ENCODE measurements around the gene FYN.

GRCh38 chr6:111753573-111753972 is 119.7 kb downstream of the FYN start:
- TF ChIP-seq ZBTB17 (tag by site-specific recombination; IDR thresholded peaks at IDR 0.05) (no peak), ZNF707 (tag by site-specific recombination; IDR thresholded peaks at IDR 0.05) (no peak), ZNF302 (tag by site-specific recombination; IDR thresholded peaks at IDR 0.05; ENCODE audit: low read depth) (no peak), ZNF292 (tag by site-specific recombination; IDR thresholded peaks at IDR 0.05; ENCODE audit: borderline replicate concordance, low read depth) (no peak), ZNF24 (tag by site-specific recombination; IDR thresholded peaks at IDR 0.05) (no peak)
- TF ChIP-seq, protein P1, sequence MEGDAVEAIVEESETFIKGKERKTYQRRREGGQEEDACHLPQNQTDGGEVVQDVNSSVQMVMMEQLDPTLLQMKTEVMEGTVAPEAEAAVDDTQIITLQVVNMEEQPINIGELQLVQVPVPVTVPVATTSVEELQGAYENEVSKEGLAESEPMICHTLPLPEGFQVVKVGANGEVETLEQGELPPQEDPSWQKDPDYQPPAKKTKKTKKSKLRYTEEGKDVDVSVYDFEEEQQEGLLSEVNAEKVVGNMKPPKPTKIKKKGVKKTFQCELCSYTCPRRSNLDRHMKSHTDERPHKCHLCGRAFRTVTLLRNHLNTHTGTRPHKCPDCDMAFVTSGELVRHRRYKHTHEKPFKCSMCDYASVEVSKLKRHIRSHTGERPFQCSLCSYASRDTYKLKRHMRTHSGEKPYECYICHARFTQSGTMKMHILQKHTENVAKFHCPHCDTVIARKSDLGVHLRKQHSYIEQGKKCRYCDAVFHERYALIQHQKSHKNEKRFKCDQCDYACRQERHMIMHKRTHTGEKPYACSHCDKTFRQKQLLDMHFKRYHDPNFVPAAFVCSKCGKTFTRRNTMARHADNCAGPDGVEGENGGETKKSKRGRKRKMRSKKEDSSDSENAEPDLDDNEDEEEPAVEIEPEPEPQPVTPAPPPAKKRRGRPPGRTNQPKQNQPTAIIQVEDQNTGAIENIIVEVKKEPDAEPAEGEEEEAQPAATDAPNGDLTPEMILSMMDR (tag by site-specific recombination; IDR thresholded peaks at IDR 0.05): no peak
- TF ChIP-seq, protein P2, sequence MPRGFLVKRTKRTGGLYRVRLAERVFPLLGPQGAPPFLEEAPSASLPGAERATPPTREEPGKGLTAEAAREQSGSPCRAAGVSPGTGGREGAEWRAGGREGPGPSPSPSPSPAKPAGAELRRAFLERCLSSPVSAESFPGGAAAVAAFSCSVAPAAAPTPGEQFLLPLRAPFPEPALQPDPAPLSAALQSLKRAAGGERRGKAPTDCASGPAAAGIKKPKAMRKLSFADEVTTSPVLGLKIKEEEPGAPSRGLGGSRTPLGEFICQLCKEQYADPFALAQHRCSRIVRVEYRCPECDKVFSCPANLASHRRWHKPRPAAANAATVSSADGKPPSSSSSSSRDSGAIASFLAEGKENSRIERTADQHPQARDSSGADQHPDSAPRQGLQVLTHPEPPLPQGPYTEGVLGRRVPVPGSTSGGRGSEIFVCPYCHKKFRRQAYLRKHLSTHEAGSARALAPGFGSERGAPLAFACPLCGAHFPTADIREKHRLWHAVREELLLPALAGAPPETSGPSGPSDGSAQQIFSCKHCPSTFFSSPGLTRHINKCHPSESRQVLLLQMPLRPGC (tag by site-specific recombination; IDR thresholded peaks at IDR 0.05): no peak

All from HEK293 (cell line).